Measurements from ENCODE around the gene SRPK3.

SRPK3 gene

GRCh38 chrX:153735274-153735673 lies 45.6 kb upstream of the SRPK3 start:
- no peak overlapping the region for H3K27ac ChIP-seq
- TF ChIP-seq ZFX (IDR thresholded peaks at IDR 0.05) (no peak), CTCF (conservative IDR thresholded peaks at IDR 0.05) (no peak)

GRCh38 chrX:153736071-153736820 lies 44.6 kb upstream of the SRPK3 start:
- H3K27ac ChIP-seq, result no peak overlapping the region
- TF ChIP-seq CTCF (conservative IDR thresholded peaks at IDR 0.05), result no peak
- TF ChIP-seq ZFX (IDR thresholded peaks at IDR 0.05), result no peak

GRCh38 chrX:153736871-153737441 lies 43.9 kb upstream of the SRPK3 start:
- no peak overlapping the region for H3K27ac ChIP-seq
- TF ChIP-seq CTCF (conservative IDR thresholded peaks at IDR 0.05) (no peak), ZFX (IDR thresholded peaks at IDR 0.05) (no peak)

GRCh38 chrX:153738056-153738605 lies 42.7 kb upstream of the SRPK3 start:
- TF ChIP-seq CTCF (conservative IDR thresholded peaks at IDR 0.05), result no peak
- no peak for TF ChIP-seq ZFX (IDR thresholded peaks at IDR 0.05)
- H3K27ac ChIP-seq, result no peak overlapping the region

- no peak overlapping the region for H3K27ac ChIP-seq
- TF ChIP-seq CTCF (conservative IDR thresholded peaks at IDR 0.05) (no peak), ZFX (IDR thresholded peaks at IDR 0.05) (no peak)
These were observed 40.9 kb upstream of the SRPK3 start for GRCh38 chrX:153739754-153740486.

- TF ChIP-seq ZFX (IDR thresholded peaks at IDR 0.05), result no peak
- TF ChIP-seq CTCF (conservative IDR thresholded peaks at IDR 0.05), result no peak
- no peak overlapping the region for H3K27ac ChIP-seq
These were observed 40.1 kb upstream of the SRPK3 start for GRCh38 chrX:153740631-153741222.
